Stimulated activated naive CD4-positive, alpha-beta T cell (primary cell): ENCODE data around the gene PHB1.
"Not testable (repeated sequence)": the region's sequence is repeated elsewhere in the genome, so short reads cannot be mapped to it uniquely, and the experiment has no call there.

ENCODE experiments used
- DNase-seq, 6 experiments: peaks; one replicate each; lab custom pipeline; 2025; lab: John Stamatoyannopoulos, UW

The PHB1 gene

GRCh38 chr17:49439673-49440571, 25.2 kb upstream of the PHB1 start:
- no peak for DNase-seq

DNA sequence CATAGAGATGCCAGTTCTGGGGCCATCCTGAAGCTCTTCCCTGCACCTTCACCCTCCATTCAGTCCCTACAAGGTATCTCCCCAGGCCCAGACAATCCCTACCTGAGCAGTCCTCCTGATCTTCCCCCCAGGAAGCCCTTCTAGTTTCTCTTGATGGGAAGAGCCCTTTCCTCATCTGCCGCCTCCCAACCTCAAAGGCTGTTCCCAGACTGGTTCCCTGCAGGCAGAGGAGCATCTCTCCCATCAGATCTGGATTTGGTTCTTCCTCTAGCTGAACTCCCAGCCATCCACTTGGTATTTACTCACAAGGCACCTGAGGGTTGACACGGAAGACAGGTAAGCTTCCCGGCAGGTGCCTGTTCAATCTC, 24.6 kb upstream of the PHB1 start:
- DNase-seq: no peak

DNA sequence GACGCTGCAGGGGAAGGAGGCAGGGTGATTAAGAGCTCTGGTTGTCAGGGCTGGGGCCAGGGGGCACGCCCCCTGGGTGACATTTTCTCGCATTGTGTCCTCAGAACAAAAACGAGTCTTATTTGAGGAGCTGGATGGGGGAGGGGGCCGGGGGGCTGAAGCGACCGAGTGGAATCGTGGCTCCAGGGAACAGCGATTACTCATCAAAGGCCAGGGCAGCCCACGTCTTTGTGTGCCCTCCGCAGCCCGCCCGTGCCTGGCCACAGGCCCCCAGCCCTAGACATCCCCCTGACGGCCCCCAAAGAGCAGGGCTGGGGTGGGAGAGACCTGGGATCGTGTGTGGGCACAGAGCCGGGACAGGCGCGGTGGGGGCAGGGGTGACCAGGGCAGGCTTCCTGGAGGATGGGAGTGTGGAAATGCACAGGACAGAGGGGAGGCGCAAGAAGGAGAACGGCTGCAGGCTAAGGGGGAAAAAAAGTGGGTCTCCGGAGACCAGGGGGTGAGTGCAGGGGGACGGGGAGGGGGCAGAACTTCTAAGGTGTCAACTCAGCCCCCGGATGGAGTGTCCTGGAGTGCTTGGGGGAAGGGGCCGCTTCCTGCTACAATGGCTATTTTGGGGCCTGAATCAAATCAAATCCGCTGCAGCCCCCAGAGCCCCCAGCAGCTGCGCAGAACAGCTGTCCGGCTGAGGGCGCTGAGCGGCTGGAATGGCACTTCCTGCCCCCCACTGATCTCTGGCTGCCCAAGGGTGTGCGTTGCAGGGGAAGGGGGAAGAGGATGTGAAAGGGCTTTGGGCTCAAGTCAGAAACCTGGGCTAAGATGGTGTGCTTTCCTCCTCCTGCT, 24.0 kb upstream of the PHB1 start:
- no peak for DNase-seq

DNA sequence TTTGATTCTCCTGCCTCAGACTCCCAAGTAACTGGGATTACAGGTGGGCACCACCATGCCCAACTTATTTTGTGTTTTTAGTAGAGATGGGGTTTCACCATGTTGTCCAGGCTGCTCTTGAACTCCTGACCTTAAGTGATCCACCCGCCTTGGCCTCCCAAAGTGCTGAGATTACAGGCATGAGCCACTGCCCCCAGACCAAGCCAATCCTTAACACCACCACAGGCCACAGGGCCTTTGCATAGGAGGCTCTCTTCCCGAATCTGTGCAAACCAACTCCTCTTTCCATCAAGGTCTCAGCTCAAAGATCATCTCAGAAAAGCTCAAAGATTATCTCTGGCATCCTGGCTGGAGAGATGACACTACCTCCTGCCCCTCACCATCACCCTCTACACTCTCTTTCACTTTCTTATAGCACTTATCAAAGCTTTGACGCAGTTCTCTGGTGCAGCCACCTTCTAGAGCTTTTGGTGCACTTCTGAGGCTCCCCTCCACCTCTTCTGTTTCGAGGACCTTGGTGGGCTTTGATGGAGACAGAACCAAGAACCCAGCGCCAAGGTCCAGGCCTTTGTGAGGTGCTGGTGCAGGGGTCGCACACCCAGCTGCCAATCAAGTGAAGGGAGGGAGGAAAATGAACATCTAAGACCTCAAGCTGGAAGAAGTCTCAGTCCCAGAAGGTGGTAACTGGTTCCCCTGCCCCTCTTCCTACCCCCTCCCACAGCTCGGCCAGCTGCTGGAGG, 23.2 kb upstream of the PHB1 start:
- DNase-seq: no peak

GRCh38 chr17:49436174-49436573, 21.5 kb upstream of the PHB1 start:
- DNase-seq: no peak

DNA sequence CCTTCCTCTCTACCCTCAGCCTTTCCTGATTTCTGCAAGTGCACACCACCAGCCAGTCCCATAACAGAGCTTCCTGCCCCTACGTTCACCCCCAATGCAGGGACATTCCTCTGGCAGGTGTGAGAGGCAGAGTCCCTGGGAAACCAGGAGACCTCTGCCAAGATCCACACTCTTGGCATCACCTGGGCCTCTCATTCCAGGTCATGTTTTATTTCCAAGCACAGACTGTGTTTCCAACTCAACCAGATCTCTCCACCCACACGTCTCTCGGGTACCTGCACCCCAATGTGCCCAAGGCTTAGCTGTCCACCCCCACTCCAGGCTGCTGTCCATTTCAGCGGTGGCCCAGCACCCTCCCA, 21.0 kb upstream of the PHB1 start:
- no peak for DNase-seq

DNA sequence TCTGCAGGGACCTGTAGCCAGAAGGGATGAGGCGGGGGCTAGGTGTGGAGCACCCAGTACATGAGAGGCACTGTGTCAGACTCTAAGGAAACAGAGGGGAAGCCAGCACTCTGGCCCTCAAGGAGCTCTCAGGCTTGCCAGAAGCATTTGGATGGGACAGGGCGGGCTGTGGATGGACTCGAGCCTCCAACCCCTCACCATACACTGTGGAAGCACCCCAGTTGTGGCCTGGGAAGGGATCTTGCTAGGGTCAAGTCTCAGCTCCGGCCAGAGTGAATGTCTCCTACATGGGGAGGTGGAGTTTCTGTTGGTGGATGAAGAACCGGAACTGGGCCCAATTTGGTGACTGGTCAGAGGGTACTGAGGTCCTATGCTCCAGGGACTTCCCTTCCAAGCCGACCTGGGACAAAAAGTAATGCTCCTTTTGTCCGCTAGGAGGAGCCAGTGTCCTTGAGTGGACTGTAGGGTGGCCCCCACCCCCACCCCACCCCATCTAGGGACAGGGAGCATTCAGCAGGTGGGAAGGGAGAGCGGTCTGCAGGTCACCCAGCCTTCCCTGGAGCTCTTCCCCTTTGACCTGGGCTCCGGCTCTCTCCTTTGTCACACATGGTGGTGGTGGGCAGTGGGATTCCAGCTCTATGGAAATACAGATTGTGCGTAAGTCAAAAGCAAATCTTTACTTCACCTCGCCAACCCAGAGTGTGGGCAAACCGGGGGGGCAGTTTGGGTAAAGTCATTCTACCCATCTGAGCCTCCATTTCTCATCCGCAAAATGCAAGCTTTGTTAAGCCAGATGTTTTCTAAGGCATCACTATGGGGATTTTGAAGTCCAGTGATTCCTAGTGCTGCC, 20.4 kb upstream of the PHB1 start:
- DNase-seq: peak in 3 of 6 experiments; percentile 5 to 28 (median 27)

GRCh38 chr17:49433000-49433694, 18.5 kb upstream of the PHB1 start:
- DNase-seq: no peak

- DNase-seq: no peak
Measured at GRCh38 chr17:49431743-49432142, 17.1 kb upstream of the PHB1 start.

- no peak for DNase-seq
Measured at GRCh38 chr17:49425004-49425286, 10.3 kb upstream of the PHB1 start.

GRCh38 chr17:49424276-49425003, 9.8 kb upstream of the PHB1 start:
- peak in 1 of 6 experiments; percentile 1 for DNase-seq

DNA sequence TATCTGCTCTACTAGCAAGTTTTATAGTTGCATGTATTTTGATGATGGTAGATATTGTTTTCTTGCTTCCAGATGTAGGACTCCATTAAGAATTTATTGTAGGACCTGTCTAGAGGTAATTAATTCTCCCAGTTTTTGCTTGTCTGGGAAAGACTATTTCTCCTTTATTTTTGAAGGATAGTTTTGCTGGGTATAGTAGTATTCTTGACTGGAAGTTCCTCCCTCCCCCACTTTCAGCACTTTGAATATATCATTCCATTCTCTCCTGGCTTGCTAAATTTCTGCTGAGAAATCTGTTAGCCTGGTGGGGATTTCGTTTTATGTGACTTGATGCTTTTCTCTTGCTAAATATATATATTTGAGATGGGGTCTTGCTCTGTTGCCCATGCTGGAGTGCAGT, 8.0 kb upstream of the PHB1 start:
- no peak for DNase-seq

GRCh38 chr17:49419761-49420160, 5.1 kb upstream of the PHB1 start:
- not testable (repeated sequence) for DNase-seq

DNA sequence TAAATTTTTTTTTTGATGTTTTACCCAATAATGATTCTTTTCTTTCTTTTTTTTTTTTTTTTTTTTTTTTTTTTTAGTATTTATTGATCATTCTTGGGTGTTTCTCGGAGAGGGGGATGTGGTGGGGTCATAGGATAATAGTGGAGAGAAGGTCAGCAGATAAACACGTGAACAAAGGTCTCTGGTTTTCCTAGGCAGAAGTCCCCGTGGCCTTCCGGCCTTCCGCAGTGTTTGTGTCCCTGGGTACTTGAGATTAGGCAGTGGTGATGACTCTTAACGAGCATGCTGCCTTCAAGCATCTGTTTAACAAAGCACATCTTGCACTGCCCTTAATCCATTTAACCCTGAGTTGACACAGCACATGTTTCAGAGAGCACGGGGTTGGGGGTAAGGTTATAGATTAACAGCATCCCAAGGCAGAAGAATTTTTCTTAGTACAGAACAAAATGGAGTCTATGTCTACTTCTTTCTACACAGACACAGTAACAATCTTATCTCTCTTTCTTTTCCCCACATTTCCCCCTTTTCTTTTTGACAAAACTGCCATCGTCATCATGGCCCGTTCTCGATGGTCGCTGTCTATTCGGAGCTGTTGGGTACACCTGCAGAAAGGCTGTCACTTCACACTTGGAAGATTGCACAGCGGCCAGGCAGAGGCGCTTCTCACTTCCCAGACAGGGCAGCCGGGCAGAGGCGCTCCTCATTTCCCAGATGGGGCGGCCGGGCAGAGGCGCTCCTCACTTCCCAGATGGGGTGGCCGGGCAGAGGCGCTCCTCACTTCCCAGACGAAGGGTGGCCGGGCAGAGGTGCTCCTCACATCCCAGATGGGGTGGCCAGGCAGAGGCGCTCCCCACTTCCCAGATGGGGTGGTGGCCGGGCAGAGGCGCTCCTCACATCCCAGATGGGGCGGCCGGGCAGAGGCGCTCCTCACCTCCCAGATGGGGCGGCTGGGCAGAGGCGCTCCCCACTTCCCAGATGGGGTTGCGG, 4.4 kb upstream of the PHB1 start:
- DNase-seq: not testable (repeated sequence)

DNA sequence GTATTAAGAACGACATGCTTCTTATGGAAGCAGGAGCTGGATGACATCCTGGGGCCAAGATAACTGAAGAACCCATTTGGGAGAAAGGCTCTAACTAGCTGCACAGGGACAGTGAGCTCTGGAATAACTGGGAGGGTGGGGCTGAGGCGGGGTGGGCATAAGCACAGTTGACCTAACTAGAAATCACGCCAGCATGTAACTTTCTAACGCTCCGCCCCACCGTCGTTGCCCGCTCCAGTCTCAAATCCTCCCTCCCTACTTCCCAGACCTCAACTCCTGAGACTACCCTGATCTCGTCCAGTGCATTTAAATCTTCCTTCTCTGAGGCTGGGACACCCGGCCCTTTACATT, 436 bp downstream of the PHB1 start:
- DNase-seq: no peak

DNA sequence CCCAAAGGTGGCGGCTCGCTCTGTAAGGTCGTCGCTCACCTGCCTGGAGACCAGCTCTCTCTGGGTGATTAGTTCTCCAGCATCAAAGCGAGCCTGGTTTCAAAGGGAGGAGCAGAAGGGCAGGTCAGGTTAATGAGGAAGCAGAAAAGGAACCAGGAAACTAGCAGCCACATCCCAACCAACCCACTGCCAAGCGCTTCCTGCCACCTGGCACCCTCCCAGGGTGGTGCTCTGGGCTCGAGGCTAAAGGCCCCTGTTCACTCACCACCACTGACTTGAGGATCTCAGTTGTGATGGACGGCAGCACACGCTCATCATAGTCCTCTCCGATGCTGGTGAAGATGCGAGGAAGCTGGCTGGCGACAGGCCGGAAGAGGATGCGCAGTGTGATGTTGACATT, 5.6 kb downstream of the PHB1 start:
- no peak for DNase-seq

GRCh38 chr17:49407981-49408501, 6.6 kb downstream of the PHB1 start:
- DNase-seq: peak; percentile 63 to 83 (median 78)

DNA sequence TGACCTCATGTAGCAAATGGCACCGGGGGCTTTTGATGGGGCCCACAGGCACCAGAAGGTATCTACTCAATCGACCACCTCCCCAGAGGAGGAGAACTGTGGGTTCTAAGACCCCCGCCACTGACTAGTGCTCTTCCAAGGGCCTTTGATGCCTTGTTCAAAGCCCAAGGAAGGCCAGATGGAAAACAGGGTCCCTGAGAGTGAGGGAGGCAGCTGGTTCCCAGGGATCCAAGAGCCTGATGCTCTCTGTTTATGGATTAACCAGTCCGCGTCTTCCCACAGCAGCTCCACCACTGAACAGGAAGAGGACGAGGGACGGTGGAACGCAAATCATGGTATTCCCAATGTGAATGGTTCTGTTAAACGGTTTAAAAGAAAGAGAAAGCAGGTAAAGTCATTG, 7.6 kb downstream of the PHB1 start:
- no peak for DNase-seq

DNA sequence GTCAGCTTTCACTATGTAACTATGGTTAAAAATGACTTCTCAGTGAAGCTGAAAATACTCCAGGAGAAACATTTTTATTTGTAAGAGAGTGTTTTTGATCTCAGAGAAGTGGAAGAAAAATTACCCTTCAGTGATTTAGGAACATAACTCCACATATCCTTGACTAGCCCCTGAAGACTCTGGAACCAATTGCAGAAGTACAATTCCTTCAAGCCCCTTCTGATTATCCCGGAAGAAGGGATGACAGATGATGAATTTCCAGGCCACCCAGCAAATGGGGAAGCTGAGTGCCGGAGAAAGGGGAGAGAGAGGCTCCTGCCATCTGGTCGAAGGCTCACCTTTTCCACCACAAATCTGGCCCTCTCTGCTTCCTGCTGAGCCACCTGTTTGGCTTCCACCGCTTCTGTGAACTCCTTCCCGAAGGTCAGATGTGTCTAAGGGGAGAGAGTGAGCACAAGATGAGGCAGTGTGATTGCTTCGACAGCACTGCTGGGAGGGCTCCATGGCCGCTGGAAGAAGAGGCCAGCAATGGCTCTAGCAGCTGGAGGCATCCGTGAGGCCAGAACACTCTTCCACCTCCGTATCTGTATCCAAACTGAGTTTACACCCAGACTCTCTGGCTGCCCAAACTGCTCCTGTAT, 8.1 kb downstream of the PHB1 start:
- DNase-seq: no peak
